Cardiac fibroblast (primary cell): ENCODE measurements around the gene LPP.

Source experiments
- DNase-seq, 2 donors: peaks; one replicate each; pipeline versions ENCODE4 v3.0.0 to v3.0.0-alpha.2; 2010; ENCODE audit warnings: low read depth in 2 of 2
- H3K4me3 ChIP-seq, 2 donors: replicated peaks in 1 of 2; 1 replicate in 1 of 2; 2 replicates in 1 of 2; pipeline ENCODE4 v1.5.1; 2011; ENCODE audit warnings: low read depth in 2 of 2, low read length in 2 of 2, mild to moderate bottlenecking in 2 of 2, moderate library complexity in 1 of 2
- TF ChIP-seq, protein P1 (sequence below): IDR thresholded peaks from one replicate; pipeline ENCODE4 v1.5.1; 2011; ENCODE audit warnings: low read depth, mild to moderate bottlenecking, low read length, inconsistent platforms

LPP gene

DNA sequence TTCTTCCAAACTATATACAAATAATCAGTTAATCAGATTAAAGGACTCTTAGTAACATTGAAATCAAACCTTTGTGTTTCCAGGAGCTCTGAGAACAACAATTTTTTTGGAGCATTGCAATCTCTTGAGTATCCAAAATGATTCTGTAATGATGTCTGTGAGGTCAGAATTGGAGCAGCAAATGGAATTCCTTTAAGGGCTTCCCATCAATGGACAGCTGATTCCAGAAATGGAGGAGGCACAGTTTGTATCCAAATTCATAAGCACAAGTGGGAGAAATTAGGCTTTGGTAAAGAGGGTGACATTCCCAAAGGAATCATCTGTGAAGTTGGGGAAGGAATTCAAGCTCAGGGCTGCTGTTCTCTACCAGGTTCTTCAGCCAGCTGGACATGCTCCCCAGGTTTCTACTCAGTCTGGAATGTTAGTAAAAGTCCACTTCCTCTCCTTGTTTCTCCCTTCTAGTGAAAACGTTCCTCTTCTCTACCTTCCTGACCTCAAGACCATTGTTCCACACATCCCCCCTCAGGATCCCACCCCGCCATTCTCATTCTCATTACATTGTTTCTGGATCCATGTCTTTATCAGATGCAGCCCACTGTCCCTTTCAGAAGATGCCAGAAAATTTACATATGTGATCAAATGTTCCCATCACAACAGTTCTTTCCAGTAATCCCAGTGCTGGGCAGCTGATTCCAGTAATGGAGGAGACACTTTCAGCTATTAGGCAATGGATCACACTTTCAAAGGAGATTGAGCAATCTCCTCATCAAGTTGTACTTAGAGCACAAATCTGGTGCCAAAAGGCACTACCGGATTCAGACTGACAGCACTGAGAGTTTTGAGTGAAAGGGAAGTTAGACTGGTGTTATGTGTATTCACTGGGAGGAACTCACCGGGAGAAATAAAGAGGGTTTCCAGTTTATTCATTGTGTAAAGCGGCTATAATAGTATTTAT lies 626.5 kb downstream of the LPP start:
- no peak overlapping the region for H3K4me3 ChIP-seq
- TF ChIP-seq, protein P1, sequence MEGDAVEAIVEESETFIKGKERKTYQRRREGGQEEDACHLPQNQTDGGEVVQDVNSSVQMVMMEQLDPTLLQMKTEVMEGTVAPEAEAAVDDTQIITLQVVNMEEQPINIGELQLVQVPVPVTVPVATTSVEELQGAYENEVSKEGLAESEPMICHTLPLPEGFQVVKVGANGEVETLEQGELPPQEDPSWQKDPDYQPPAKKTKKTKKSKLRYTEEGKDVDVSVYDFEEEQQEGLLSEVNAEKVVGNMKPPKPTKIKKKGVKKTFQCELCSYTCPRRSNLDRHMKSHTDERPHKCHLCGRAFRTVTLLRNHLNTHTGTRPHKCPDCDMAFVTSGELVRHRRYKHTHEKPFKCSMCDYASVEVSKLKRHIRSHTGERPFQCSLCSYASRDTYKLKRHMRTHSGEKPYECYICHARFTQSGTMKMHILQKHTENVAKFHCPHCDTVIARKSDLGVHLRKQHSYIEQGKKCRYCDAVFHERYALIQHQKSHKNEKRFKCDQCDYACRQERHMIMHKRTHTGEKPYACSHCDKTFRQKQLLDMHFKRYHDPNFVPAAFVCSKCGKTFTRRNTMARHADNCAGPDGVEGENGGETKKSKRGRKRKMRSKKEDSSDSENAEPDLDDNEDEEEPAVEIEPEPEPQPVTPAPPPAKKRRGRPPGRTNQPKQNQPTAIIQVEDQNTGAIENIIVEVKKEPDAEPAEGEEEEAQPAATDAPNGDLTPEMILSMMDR, result no peak
- DNase-seq, result peak; percentile 72 to 94

DNA sequence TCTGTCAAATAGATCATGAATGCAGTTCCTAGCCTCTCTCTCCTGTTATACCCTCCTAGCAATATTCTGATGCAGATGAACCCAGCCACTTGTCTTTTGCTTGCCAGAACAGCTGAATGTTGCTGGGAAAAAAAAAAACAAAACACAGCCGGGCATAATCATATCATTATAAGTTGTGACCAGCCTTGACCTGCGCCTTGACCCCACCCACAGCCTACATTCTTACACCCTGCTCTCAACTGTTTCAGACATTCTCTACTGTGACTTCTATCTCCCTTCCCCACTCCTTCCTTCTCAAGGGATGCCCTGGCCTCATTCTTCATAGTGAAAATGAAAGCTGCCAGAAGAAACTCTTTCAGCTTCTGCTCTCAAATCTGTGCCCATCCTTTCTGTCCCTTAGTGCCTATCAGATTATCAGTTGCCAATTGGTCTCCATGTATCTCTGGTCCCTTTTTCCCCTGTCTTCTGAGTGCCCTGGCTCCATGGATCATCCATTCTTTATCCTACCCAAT lies 628.7 kb downstream of the LPP start:
- DNase-seq, result no peak

DNA sequence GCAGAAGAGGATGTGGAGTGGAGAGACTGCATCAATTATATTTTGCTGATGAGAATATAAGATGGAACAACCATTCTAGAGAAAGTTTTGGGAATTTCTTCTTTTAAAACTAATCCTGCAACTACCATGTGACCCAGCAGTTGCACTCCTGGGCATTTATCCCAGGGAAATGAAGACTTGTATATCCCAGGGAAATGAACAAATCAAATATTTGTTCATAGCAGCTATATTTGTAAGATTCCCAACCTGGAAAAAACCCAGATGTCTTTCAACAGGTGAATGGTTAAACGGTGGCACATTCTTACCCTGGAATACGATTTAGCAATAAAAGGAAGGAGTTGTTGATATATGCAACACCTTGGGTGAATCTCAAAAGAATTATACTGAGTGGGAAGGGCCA lies 632.5 kb downstream of the LPP start:
- TF ChIP-seq, protein P1, result no peak
- H3K4me3 ChIP-seq, result no peak overlapping the region

More for the DNA sequence above, 628.7 kb downstream of the LPP start:
- no peak overlapping the region for H3K4me3 ChIP-seq
- TF ChIP-seq, protein P1, result no peak

DNA sequence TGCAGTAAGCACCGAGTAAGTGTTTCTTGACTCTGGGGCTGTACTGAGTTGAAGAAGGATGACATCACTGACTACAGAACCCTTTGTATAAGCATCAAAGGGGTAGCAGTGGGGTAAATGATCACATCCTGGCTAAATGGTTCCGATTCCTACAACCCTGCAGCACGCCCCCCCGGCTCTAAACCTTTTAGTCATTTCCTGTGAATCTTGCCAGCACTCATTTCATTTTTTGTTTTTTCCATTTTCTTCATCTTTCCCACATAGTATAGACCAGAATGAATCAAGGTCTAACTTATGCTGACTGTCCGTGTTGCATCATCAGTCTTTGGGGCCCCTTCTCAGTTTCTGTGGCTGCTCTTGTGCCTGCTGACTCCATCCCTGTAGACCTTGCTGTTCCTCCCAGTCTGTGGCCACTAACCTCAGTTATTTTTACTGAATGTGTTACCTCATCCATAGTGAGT lies 634.7 kb downstream of the LPP start:
- TF ChIP-seq, protein P1, result no peak
- no peak overlapping the region for H3K4me3 ChIP-seq
- DNase-seq, result peak; percentile 89 to 99

More for the DNA sequence above, 632.5 kb downstream of the LPP start:
- no peak for DNase-seq

DNA sequence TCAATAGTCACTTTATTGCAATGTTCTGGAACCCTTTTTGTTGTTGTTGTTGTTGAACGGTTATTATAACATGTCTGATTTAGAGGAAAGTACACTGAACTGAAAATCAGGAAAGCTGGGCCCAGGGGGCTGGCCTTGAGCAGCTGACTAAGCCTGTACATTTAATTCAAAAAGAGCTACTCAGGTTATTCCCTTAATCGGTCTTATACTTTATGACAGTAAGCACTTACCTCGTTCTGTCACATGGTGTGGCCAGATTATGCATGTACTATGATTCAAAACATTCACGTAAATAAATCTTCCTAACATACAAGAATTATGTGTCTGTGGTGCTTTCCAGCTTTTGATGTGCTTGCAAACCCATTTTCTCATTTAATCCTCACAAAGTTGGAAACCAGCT lies 635.3 kb downstream of the LPP start:
- TF ChIP-seq, protein P1, result no peak
- DNase-seq, result peak in 1 of 2 donors; percentile 64
- H3K4me3 ChIP-seq, result no peak overlapping the region

DNA sequence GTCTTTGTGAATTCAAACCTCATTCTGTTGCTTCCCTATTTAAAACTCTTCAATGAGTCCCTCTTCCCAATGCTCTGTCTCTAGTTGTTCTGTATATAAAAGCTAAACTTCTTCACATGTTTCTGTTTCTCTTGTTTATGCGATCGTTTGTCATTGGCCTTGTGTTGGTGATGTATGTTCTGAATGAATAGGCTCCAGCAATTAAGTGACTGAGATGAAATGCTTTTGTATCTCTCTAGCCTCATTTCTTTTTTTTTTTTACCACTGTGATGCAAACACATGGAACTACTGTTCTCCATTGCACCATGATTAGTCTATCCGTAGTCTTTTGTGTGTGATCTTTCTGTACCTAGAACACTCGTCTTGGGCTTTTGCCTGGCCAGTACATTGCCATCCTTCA lies 637.4 kb downstream of the LPP start:
- no peak for DNase-seq
- TF ChIP-seq, protein P1, result no peak
- no peak overlapping the region for H3K4me3 ChIP-seq
